ENCODE results near the gene STRN.

Gene STRN

DNA sequence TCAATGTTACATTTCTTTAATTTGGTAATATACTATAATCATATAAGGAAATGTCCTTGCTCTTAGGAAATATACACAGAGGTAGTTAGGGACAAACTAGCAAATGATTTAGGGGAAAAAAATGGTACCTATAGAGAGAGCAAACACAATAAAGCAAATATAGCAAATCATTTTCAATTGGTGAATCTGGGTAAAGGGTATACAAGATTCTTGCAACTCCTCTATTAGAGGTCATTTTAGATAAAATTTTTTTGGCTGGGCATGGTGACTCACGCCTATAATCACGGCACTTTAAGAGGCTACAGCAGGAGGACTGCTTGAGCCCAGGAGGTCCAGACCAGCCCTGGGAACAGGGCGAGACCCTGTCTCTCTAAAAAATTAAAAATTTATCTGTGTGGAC lies 44.4 kb downstream of the STRN start:
- in situ Hi-C loops (cut with MboI; ENCODE audit: low pct_unique_long_range_greater_than_20kb, low sequenced_read_pairs, unreplicated experiment) = no loop called here
- DNase-seq (ENCODE audit: low spot score) = no peak

DNA sequence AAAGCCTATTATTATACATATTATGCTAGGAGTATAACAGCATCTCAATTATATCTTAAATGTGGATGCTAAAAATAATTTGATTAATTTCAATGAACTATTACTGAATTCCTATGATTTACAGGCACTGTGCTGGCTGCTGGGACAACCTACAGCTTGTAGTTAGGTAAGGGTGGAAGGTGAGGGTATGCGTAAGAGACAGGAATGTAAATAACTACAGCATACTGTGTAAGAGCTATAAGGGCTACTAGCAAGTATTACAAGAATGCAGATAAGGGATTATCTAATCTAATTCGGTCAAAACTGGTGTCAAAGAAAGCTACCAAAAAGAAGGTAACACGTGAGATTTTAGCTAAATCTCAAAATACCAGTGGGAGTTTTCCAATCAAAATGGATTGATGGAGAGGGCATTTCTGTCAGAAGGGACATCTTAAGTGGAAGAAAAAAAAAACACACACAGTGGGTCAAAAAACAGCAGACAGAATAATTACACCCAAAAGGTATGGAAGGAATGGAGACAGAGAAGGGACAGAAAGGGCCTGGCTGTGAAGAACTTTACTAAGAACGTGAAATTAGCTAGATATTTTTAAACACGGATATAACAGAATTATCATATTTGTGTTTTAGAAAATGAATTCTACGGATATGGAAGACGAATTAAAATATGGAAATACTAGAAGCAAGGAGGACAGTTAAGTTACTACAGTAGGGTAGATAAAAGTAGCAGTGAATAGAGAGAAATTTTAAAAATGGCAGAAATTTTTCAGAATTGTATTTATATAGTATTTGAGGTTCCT lies 47.1 kb downstream of the STRN start:
- in situ Hi-C loops (cut with MboI; ENCODE audit: low pct_unique_long_range_greater_than_20kb, low sequenced_read_pairs, unreplicated experiment) = no loop called here
- no peak for DNase-seq (ENCODE audit: low spot score)
- TF ChIP-seq CTCF (IDR thresholded peaks at IDR 0.05; ENCODE audit: extremely low read depth, insufficient read depth, missing control alignments) = no peak

More for the DNA sequence above, 44.4 kb downstream of the STRN start:
- TF ChIP-seq CTCF (IDR thresholded peaks at IDR 0.05; ENCODE audit: extremely low read depth, insufficient read depth, missing control alignments) = no peak

- DNase-seq (ENCODE audit: low spot score) = no peak
- TF ChIP-seq CTCF (IDR thresholded peaks at IDR 0.05; ENCODE audit: extremely low read depth, insufficient read depth, missing control alignments) = peak; percentile 24
- in situ Hi-C loops (cut with MboI; ENCODE audit: low pct_unique_long_range_greater_than_20kb, low sequenced_read_pairs, unreplicated experiment) = no loop called here
Observed at GRCh38 chr2:36918307-36918706, 48.0 kb downstream of the STRN start.

DNA sequence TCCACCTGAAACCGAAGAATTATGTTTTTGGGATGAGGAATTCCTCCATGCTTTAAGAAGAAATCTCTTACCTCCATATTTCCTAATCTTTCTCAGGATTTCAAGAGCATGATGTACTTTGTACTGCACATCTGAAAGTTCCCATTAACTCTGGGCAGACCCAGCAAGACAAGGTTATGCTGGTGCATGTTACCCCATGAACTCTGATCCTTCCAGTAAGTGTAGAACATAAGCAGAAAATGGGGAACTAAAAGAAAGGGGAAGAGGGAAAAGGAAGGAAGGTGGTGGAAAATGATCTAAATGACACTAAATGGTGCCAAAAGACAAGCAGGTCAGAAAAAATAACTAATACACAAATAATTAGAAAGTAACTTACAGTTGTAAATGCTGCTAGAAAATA lies 50.7 kb downstream of the STRN start:
- in situ Hi-C loops (cut with MboI; ENCODE audit: low pct_unique_long_range_greater_than_20kb, low sequenced_read_pairs, unreplicated experiment) = no loop called here
- DNase-seq (ENCODE audit: low spot score) = no peak
- no peak for TF ChIP-seq CTCF (IDR thresholded peaks at IDR 0.05; ENCODE audit: extremely low read depth, insufficient read depth, missing control alignments)

DNA sequence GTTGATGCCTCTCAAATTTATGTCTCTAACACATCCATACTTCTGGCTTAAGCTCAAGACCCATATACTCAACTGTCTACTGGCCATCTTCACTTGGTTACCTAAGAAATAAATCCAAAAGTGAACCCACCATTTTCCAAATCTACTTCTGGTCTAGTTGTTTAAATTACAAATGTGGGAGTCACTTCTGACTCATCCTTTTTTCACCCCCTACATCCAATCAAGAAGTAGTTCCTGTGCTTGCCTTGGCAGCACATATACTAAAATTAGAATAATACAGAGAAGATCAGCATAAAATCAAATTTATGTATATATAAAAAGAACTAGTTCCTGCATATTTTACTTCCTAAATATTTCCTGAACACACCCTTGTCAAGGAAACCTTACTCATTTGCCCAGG lies 53.6 kb downstream of the STRN start:
- DNase-seq (ENCODE audit: low spot score) = no peak
- in situ Hi-C loops (cut with MboI; ENCODE audit: low pct_unique_long_range_greater_than_20kb, low sequenced_read_pairs, unreplicated experiment) = no loop called here
- no peak for TF ChIP-seq CTCF (IDR thresholded peaks at IDR 0.05; ENCODE audit: extremely low read depth, insufficient read depth, missing control alignments)

DNA sequence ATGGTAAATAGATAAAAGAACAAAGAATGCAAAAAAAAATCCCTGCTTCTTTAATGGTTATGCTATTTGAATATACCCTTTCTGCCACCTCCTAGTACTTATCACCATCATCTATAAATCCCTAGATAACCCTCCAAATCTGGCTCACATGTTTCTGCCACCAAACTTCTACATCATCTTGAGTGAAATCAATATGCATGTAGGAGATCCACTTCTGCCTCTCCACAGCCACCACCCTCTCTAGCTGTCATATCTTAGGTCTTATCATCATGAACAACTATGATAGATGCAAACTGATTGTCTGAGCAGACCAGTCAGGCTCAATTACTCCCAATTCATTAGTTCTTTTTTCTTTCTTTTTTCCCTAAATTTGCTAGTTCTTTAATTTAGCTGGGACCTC lies 55.3 kb downstream of the STRN start:
- no peak for DNase-seq (ENCODE audit: low spot score)
- no peak for TF ChIP-seq CTCF (IDR thresholded peaks at IDR 0.05; ENCODE audit: extremely low read depth, insufficient read depth, missing control alignments)
- in situ Hi-C loops (cut with MboI; ENCODE audit: low pct_unique_long_range_greater_than_20kb, low sequenced_read_pairs, unreplicated experiment) = no loop called here
